ENCODE data around the gene HOOK2. TPM values are rescaled to one million over a fixed set of nuclear protein-coding genes. Genes with fewer than 3 reads are reported as not detected.

Gene HOOK2
- total and polyA plus RNA-seq, 2 of the 13 experiments (the other 11 are each of a cell fraction or from before 2014, with no cell fraction given) = 9.2 to 12.9 TPM

DNA sequence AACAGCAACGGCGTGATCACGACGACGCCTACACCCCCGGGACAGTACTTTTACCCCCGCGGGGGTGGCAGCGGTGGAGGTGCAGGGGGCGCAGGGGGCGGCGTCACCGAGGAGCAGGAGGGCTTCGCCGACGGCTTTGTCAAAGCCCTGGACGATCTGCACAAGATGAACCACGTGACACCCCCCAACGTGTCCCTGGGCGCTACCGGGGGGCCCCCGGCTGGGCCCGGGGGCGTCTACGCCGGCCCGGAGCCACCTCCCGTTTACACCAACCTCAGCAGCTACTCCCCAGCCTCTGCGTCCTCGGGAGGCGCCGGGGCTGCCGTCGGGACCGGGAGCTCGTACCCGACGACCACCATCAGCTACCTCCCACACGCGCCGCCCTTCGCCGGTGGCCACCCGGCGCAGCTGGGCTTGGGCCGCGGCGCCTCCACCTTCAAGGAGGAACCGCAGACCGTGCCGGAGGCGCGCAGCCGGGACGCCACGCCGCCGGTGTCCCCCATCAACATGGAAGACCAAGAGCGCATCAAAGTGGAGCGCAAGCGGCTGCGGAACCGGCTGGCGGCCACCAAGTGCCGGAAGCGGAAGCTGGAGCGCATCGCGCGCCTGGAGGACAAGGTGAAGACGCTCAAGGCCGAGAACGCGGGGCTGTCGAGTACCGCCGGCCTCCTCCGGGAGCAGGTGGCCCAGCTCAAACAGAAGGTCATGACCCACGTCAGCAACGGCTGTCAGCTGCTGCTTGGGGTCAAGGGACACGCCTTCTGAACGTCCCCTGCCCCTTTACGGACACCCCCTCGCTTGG is 16.9 kb upstream of the HOOK2 start (continued):
- TF ChIP-seq, protein P1, sequence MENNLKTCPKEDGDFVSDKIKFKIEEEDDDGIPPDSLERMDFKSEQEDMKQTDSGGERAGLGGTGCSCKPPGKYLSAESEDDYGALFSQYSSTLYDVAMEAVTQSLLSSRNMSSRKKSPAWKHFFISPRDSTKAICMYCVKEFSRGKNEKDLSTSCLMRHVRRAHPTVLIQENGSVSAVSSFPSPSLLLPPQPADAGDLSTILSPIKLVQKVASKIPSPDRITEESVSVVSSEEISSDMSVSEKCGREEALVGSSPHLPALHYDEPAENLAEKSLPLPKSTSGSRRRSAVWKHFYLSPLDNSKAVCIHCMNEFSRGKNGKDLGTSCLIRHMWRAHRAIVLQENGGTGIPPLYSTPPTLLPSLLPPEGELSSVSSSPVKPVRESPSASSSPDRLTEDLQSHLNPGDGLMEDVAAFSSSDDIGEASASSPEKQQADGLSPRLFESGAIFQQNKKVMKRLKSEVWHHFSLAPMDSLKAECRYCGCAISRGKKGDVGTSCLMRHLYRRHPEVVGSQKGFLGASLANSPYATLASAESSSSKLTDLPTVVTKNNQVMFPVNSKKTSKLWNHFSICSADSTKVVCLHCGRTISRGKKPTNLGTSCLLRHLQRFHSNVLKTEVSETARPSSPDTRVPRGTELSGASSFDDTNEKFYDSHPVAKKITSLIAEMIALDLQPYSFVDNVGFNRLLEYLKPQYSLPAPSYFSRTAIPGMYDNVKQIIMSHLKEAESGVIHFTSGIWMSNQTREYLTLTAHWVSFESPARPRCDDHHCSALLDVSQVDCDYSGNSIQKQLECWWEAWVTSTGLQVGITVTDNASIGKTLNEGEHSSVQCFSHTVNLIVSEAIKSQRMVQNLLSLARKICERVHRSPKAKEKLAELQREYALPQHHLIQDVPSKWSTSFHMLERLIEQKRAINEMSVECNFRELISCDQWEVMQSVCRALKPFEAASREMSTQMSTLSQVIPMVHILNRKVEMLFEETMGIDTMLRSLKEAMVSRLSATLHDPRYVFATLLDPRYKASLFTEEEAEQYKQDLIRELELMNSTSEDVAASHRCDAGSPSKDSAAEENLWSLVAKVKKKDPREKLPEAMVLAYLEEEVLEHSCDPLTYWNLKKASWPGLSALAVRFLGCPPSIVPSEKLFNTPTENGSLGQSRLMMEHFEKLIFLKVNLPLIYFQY (CRISPR knock-in tag; IDR thresholded peaks at IDR 0.05; ENCODE audit: borderline replicate concordance) = 0 out of 2 replicates have a peak, but pooled peaks have one; percentile 44
- TF ChIP-seq SOX6 (IDR thresholded peaks at IDR 0.05) = no peak
- peak; percentile 62 for TF ChIP-seq SOX6 (CRISPR knock-in tag; IDR thresholded peaks at IDR 0.05)
- TF ChIP-seq ZNF232 (CRISPR knock-in tag; IDR thresholded peaks at IDR 0.05; ENCODE audit: borderline replicate concordance) = 0 out of 2 replicates have a peak, but pooled peaks have one; percentile 50
- peak; percentile 19; the same call in 1 of the 2 replicates for TF ChIP-seq RXRB (CRISPR knock-in tag; IDR thresholded peaks at IDR 0.05; ENCODE audit: borderline replicate concordance)
- TF ChIP-seq SRY (CRISPR knock-in tag; IDR thresholded peaks at IDR 0.05) = no peak; the same call in none of the 2 replicates
- TF ChIP-seq ZNF431 (CRISPR knock-in tag; IDR thresholded peaks at IDR 0.05; ENCODE audit: borderline replicate concordance, low read depth) = peak; percentile 77; the same call in 1 of the 2 replicates
- TF ChIP-seq, protein P2, sequence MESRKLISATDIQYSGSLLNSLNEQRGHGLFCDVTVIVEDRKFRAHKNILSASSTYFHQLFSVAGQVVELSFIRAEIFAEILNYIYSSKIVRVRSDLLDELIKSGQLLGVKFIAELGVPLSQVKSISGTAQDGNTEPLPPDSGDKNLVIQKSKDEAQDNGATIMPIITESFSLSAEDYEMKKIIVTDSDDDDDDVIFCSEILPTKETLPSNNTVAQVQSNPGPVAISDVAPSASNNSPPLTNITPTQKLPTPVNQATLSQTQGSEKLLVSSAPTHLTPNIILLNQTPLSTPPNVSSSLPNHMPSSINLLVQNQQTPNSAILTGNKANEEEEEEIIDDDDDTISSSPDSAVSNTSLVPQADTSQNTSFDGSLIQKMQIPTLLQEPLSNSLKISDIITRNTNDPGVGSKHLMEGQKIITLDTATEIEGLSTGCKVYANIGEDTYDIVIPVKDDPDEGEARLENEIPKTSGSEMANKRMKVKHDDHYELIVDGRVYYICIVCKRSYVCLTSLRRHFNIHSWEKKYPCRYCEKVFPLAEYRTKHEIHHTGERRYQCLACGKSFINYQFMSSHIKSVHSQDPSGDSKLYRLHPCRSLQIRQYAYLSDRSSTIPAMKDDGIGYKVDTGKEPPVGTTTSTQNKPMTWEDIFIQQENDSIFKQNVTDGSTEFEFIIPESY (CRISPR knock-in tag; IDR thresholded peaks at IDR 0.05) = 0 out of 2 replicates have a peak, but pooled peaks have one; percentile 18
- no peak for TF ChIP-seq ZZZ3 (CRISPR knock-in tag; IDR thresholded peaks at IDR 0.05; ENCODE audit: borderline replicate concordance)
- TF ChIP-seq ZNF607 (CRISPR knock-in tag; IDR thresholded peaks at IDR 0.05; ENCODE audit: borderline replicate concordance) = 0 out of 2 replicates have a peak, but pooled peaks have one; percentile 19
- TF ChIP-seq PTBP1 (IDR thresholded peaks at IDR 0.05; ENCODE audit: low read depth, low read length, poor library complexity, severe bottlenecking) = no peak
- no peak for TF ChIP-seq TSC22D2 (CRISPR knock-in tag; IDR thresholded peaks at IDR 0.05; ENCODE audit: borderline replicate concordance)
- peak; percentile 93 for TF ChIP-seq GABPB1 (CRISPR knock-in tag; IDR thresholded peaks at IDR 0.05)
- TF ChIP-seq ZNF775 (CRISPR knock-in tag; IDR thresholded peaks at IDR 0.05; ENCODE audit: borderline replicate concordance) = no peak
- TF ChIP-seq RFX5 (IDR thresholded peaks at IDR 0.05; ENCODE audit: low read depth, low read length) = no peak
- 0 out of 2 replicates have a peak, but pooled peaks have one; percentile 46 for TF ChIP-seq SIN3A (IDR thresholded peaks at IDR 0.05; ENCODE audit: borderline replicate concordance, low read depth, low read length)
- TF ChIP-seq, protein P3, sequence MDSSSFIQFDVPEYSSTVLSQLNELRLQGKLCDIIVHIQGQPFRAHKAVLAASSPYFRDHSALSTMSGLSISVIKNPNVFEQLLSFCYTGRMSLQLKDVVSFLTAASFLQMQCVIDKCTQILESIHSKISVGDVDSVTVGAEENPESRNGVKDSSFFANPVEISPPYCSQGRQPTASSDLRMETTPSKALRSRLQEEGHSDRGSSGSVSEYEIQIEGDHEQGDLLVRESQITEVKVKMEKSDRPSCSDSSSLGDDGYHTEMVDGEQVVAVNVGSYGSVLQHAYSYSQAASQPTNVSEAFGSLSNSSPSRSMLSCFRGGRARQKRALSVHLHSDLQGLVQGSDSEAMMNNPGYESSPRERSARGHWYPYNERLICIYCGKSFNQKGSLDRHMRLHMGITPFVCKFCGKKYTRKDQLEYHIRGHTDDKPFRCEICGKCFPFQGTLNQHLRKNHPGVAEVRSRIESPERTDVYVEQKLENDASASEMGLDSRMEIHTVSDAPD (CRISPR knock-in tag; IDR thresholded peaks at IDR 0.05) = 0 out of 2 replicates have a peak, but pooled peaks have one; percentile 40

Data from HepG2 (cell line).